ENCODE results near the gene BBX. TPM values are rescaled to one million over a fixed set of nuclear protein-coding genes. Genes with fewer than 3 reads are reported as not detected.

Gene BBX
- total and polyA plus RNA-seq, 2 of the 13 experiments (the other 11 are each of a cell fraction or from before 2014, with no cell fraction given), result 13.7 to 23.2 TPM

- TF ChIP-seq FIP1L1 (IDR thresholded peaks at IDR 0.05; ENCODE audit: borderline replicate concordance, insufficient read depth, low read depth, low read length), result no peak
- no peak for TF ChIP-seq CBX2 (IDR thresholded peaks at IDR 0.05; ENCODE audit: low read depth, low read length)
- TF ChIP-seq CBX2 (CRISPR knock-in tag; IDR thresholded peaks at IDR 0.05; ENCODE audit: low read depth), result no peak
- no peak for TF ChIP-seq ZNF34 (CRISPR knock-in tag; IDR thresholded peaks at IDR 0.05; ENCODE audit: borderline replicate concordance)
- TF ChIP-seq SOX6 (IDR thresholded peaks at IDR 0.05), result no peak
- TF ChIP-seq SOX6 (CRISPR knock-in tag; IDR thresholded peaks at IDR 0.05), result no peak
- TF ChIP-seq HNF4A (CRISPR knock-in tag; IDR thresholded peaks at IDR 0.05), result no peak
- no peak for TF ChIP-seq THAP8 (CRISPR knock-in tag; IDR thresholded peaks at IDR 0.05; ENCODE audit: borderline replicate concordance)
These were observed 277.9 kb downstream of the BBX start (continued) for GRCh38 chr3:107800710-107801109.

GRCh38 chr3:107803170-107803569, 280.4 kb downstream of the BBX start:
- FAIRE-seq, result no peak
- no peak overlapping the region for H3K9ac ChIP-seq (ENCODE audit: insufficient read depth, low read depth, low read length)
- H4K20me1 ChIP-seq (ENCODE audit: insufficient read depth, low read length), result no peaks in the 10 kb centered on the region
- in situ Hi-C loops (cut with HindIII; ENCODE audit: extremely low pct_ligation_motif_present, low pct_unique_long_range_greater_than_20kb) (no loop called here), intact Hi-C loops (cut with micrococcal nuclease; ENCODE audit: unreplicated experiment) (no loop called here)
- H2AFZ ChIP-seq (ENCODE audit: low read length), result no peak overlapping the region
- WGBS (ENCODE audit: low lambda C conversion rate), result 95% methylated on average over 3 of the region's 3 CpGs
- no peak overlapping the region for H3K4me2 ChIP-seq (ENCODE audit: low read depth, low read length)
- no peak for DNase-seq (ENCODE audit: low spot score)
- BruUV-seq (replicated peaks), result no TSS peak
- no peak overlapping the region for H3K27ac ChIP-seq (ENCODE audit: extremely low read length, insufficient read depth, low read length)
- CTCF ChIA-PET (ENCODE audit: low intra/inter-chr PET ratio, low total read pairs), result no interaction called here
- H3K9me3 ChIP-seq (ENCODE audit: low read length), result no peaks in the 10 kb centered on the region
- no peak for ATAC-seq
- POLR2A ChIA-PET, result no interaction called here
- H3K4me3 ChIP-seq (replicated peaks in 1 of 3; ENCODE audit: insufficient read depth in 1 of 3, low read depth in 2 of 3, low read length in 3 of 3), result no peak overlapping the region
- H3K4me1 ChIP-seq (ENCODE audit: insufficient read depth, low read length), result no peaks in the 10 kb centered on the region
- no peaks in the 10 kb centered on the region for H3K27me3 ChIP-seq (ENCODE audit: control insufficient read depth in 1 of 2, insufficient read depth in 2 of 2, low read length in 2 of 2)
- peaks cover 18 to 59% of the 10 kb centered on the region in 2 experiments for H3K36me3 ChIP-seq (replicated peaks in 1 of 2; ENCODE audit: control insufficient read depth in 1 of 2, insufficient read depth in 2 of 2, low read length in 2 of 2)
- H3K79me2 ChIP-seq (ENCODE audit: insufficient read depth, low read length), result no peaks in the 10 kb centered on the region
- TF ChIP-seq ZBTB7A (CRISPR knock-in tag; IDR thresholded peaks at IDR 0.05), result no peak
- TF ChIP-seq DZIP1 (CRISPR knock-in tag; IDR thresholded peaks at IDR 0.05), result no peak
- no peak for TF ChIP-seq ZNF703 (CRISPR knock-in tag; IDR thresholded peaks at IDR 0.05; ENCODE audit: borderline replicate concordance)
- no peak for TF ChIP-seq BORCS8-MEF2B (CRISPR knock-in tag; IDR thresholded peaks at IDR 0.05)
- no peak for TF ChIP-seq NR2F6 (IDR thresholded peaks at IDR 0.05)
- no peak for TF ChIP-seq NR2F6 (CRISPR knock-in tag; IDR thresholded peaks at IDR 0.05)
- no peak for TF ChIP-seq ZNF230 (CRISPR knock-in tag; IDR thresholded peaks at IDR 0.05)
- no peak for TF ChIP-seq ZNF317 (CRISPR knock-in tag; IDR thresholded peaks at IDR 0.05)
- TF ChIP-seq YY1 (IDR thresholded peaks at IDR 0.05; ENCODE audit: insufficient read depth, insufficient replicate concordance, low read depth, low read length), result no peak
- TF ChIP-seq TFDP2 (CRISPR knock-in tag; IDR thresholded peaks at IDR 0.05), result no peak
- TF ChIP-seq ZNF775 (CRISPR knock-in tag; IDR thresholded peaks at IDR 0.05; ENCODE audit: borderline replicate concordance), result no peak
- no peak for TF ChIP-seq IRX3 (CRISPR knock-in tag; IDR thresholded peaks at IDR 0.05; ENCODE audit: borderline replicate concordance, low read depth)
